Activated naive CD8-positive, alpha-beta T cell treated with anti-CD3 and anti-CD28 coated beads, Interleukin-2, amount 50 U/mL, for 24 hours (primary cell): ENCODE measurements around the gene RTF2.

Experiments used
- ATAC-seq: fragments of 150-1000 bp; cut with Tn5 transposase; one replicate; pipeline ENCODE4 v1.10.0; 2021
- DNase-seq: peaks from one replicate; pipeline ENCODE4 v3.0.0; 2021
- H3K27ac Mint-ChIP-seq: one replicate; pipeline ENCODE4 v1.8.0; 2021; ENCODE audit warnings: mild to moderate bottlenecking, mixed read lengths
- H3K27me3 Mint-ChIP-seq: one replicate; pipeline ENCODE4 v1.8.0; 2021; ENCODE audit warnings: mixed read lengths
- H3K36me3 Mint-ChIP-seq: one replicate; pipeline ENCODE4 v1.8.0; 2021; ENCODE audit warnings: low read depth, mixed read lengths
- H3K4me1 Mint-ChIP-seq: one replicate; pipeline ENCODE4 v1.8.0; 2021; ENCODE audit warnings: mixed read lengths
- H3K4me3 Mint-ChIP-seq: one replicate; pipeline ENCODE4 v1.8.0; 2021; ENCODE audit warnings: mild to moderate bottlenecking, moderate library complexity, mixed read lengths
- H3K9me3 Mint-ChIP-seq: one replicate; pipeline ENCODE4 v1.8.0; 2021; ENCODE audit warnings: mixed read lengths

Gene RTF2

GRCh38 chr20:56445540-56445939 is 22.9 kb upstream of the RTF2 start:
- H3K9me3 Mint-ChIP-seq, result no peaks in the 10 kb centered on the region
- no peak for DNase-seq
- H3K36me3 Mint-ChIP-seq, result peaks cover 4% of the 10 kb centered on the region
- no peaks in the 10 kb centered on the region for H3K27me3 Mint-ChIP-seq
- no peak overlapping the region for H3K4me3 Mint-ChIP-seq
- no peak overlapping the region for H3K27ac Mint-ChIP-seq
- peaks cover 28% of the 10 kb centered on the region for H3K4me1 Mint-ChIP-seq
- ATAC-seq, result no peak

- ATAC-seq, result no peak
- Mint-ChIP-seq H3K4me1 (peaks cover 16% of the 10 kb centered on the region), H3K9me3 (no peaks in the 10 kb centered on the region), H3K36me3 (peaks cover 2% of the 10 kb centered on the region), H3K4me3 (no peak overlapping the region), H3K27me3 (no peaks in the 10 kb centered on the region), H3K27ac (no peak overlapping the region)
- DNase-seq, result no peak
These were observed 21.2 kb upstream of the RTF2 start for GRCh38 chr20:56447227-56447626.

GRCh38 chr20:56449459-56449858 is 19.0 kb upstream of the RTF2 start:
- DNase-seq, result no peak
- no peak for ATAC-seq
- H3K27ac Mint-ChIP-seq, result no peak overlapping the region
- no peaks in the 10 kb centered on the region for H3K27me3 Mint-ChIP-seq
- H3K9me3 Mint-ChIP-seq, result no peaks in the 10 kb centered on the region
- peaks cover 21% of the 10 kb centered on the region for H3K4me1 Mint-ChIP-seq
- peaks cover 2% of the 10 kb centered on the region for H3K36me3 Mint-ChIP-seq
- no peak overlapping the region for H3K4me3 Mint-ChIP-seq

- Mint-ChIP-seq H3K4me1 (peaks cover 37% of the 10 kb centered on the region), H3K36me3 (peaks cover 2% of the 10 kb centered on the region), H3K27me3 (no peaks in the 10 kb centered on the region), H3K27ac (no peak overlapping the region), H3K4me3 (no peak overlapping the region), H3K9me3 (no peaks in the 10 kb centered on the region)
- DNase-seq (no peak), ATAC-seq (no peak)
These were observed 17.2 kb upstream of the RTF2 start for GRCh38 chr20:56451056-56451765.

- DNase-seq, result no peak
- H3K36me3 Mint-ChIP-seq, result peaks cover 2% of the 10 kb centered on the region
- H3K9me3 Mint-ChIP-seq, result no peaks in the 10 kb centered on the region
- H3K4me1 Mint-ChIP-seq, result peaks cover 36% of the 10 kb centered on the region
- no peaks in the 10 kb centered on the region for H3K27me3 Mint-ChIP-seq
- H3K4me3 Mint-ChIP-seq, result no peak overlapping the region
- peak overlapping the region; percentile 87 for H3K27ac Mint-ChIP-seq
- ATAC-seq, result no peak
These were observed 15.1 kb upstream of the RTF2 start for GRCh38 chr20:56453352-56453751.

- peak; percentile 95 for ATAC-seq
- no peak for DNase-seq
- peaks cover 3% of the 10 kb centered on the region for H3K36me3 Mint-ChIP-seq
These were observed 13.7 kb upstream of the RTF2 start for GRCh38 chr20:56454754-56455153.

GRCh38 chr20:56458206-56458821 is 10.1 kb upstream of the RTF2 start:
- peaks cover 3% of the 10 kb centered on the region for H3K36me3 Mint-ChIP-seq
- H3K9me3 Mint-ChIP-seq, result no peaks in the 10 kb centered on the region
- H3K27me3 Mint-ChIP-seq, result no peaks in the 10 kb centered on the region
- no peak overlapping the region for H3K4me3 Mint-ChIP-seq
- no peak for DNase-seq
- H3K27ac Mint-ChIP-seq, result no peak overlapping the region
- no peak for ATAC-seq
- H3K4me1 Mint-ChIP-seq, result peaks cover 55% of the 10 kb centered on the region

More at GRCh38 chr20:56454754-56455153, 13.7 kb upstream of the RTF2 start:
- Mint-ChIP-seq H3K4me1 (peaks cover 36% of the 10 kb centered on the region), H3K4me3 (peak overlapping the region; percentile 25), H3K27ac (peak overlapping the region; percentile 87), H3K9me3 (no peaks in the 10 kb centered on the region), H3K27me3 (no peaks in the 10 kb centered on the region)

- H3K27ac Mint-ChIP-seq, result peak overlapping the region; percentile 69
- no peak for DNase-seq
These were observed 8.0 kb upstream of the RTF2 start for GRCh38 chr20:56460459-56460858.

GRCh38 chr20:56461576-56461975 is 6.9 kb upstream of the RTF2 start:
- Mint-ChIP-seq H3K27me3 (no peaks in the 10 kb centered on the region), H3K4me1 (peaks cover 46% of the 10 kb centered on the region), H3K9me3 (no peaks in the 10 kb centered on the region), H3K36me3 (peaks cover 3% of the 10 kb centered on the region), H3K4me3 (no peak overlapping the region), H3K27ac (no peak overlapping the region)
- ATAC-seq (no peak), DNase-seq (no peak)

More at GRCh38 chr20:56460459-56460858, 8.0 kb upstream of the RTF2 start:
- H3K36me3 Mint-ChIP-seq, result peaks cover 3% of the 10 kb centered on the region
- H3K27me3 Mint-ChIP-seq, result no peaks in the 10 kb centered on the region
- peaks cover 47% of the 10 kb centered on the region for H3K4me1 Mint-ChIP-seq
- ATAC-seq, result peak; percentile 59
- H3K9me3 Mint-ChIP-seq, result no peaks in the 10 kb centered on the region
- no peak overlapping the region for H3K4me3 Mint-ChIP-seq

- DNase-seq (no peak), ATAC-seq (no peak)
- Mint-ChIP-seq H3K4me1 (peaks cover 53% of the 10 kb centered on the region), H3K27ac (peak overlapping the region; percentile 11), H3K36me3 (peaks cover 3% of the 10 kb centered on the region), H3K9me3 (no peaks in the 10 kb centered on the region), H3K4me3 (peak overlapping the region; percentile 4), H3K27me3 (no peaks in the 10 kb centered on the region)
These were observed 5.0 kb upstream of the RTF2 start for GRCh38 chr20:56463428-56463827.

GRCh38 chr20:56465997-56466396 is 2.4 kb upstream of the RTF2 start:
- Mint-ChIP-seq H3K9me3 (no peaks in the 10 kb centered on the region), H3K27ac (no peak overlapping the region), H3K27me3 (no peaks in the 10 kb centered on the region), H3K36me3 (no peaks in the 10 kb centered on the region), H3K4me3 (no peak overlapping the region), H3K4me1 (peaks cover 60% of the 10 kb centered on the region)
- no peak for ATAC-seq
- DNase-seq, result no peak

- no peaks in the 10 kb centered on the region for H3K36me3 Mint-ChIP-seq
- peaks cover 49% of the 10 kb centered on the region for H3K4me1 Mint-ChIP-seq
- ATAC-seq (no peak), DNase-seq (no peak)
- no peaks in the 10 kb centered on the region for H3K9me3 Mint-ChIP-seq
- H3K27me3 Mint-ChIP-seq, result no peaks in the 10 kb centered on the region
- H3K4me3 Mint-ChIP-seq, result peak overlapping the region; percentile 99
- peak overlapping the region; percentile 93 for H3K27ac Mint-ChIP-seq
These were observed 485 bp upstream of the RTF2 start for GRCh38 chr20:56467968-56468315.

GRCh38 chr20:56469077-56469449 is 636 bp downstream of the RTF2 start:
- H3K4me3 Mint-ChIP-seq, result peak overlapping the region; percentile 99
- no peaks in the 10 kb centered on the region for H3K27me3 Mint-ChIP-seq
- DNase-seq (no peak), ATAC-seq (no peak)
- peaks cover 38% of the 10 kb centered on the region for H3K4me1 Mint-ChIP-seq
- no peaks in the 10 kb centered on the region for H3K9me3 Mint-ChIP-seq
- peaks cover 6% of the 10 kb centered on the region for H3K36me3 Mint-ChIP-seq
- peak overlapping the region; percentile 93 for H3K27ac Mint-ChIP-seq

GRCh38 chr20:56483970-56484369 is 15.5 kb downstream of the RTF2 start:
- no peak for ATAC-seq
- H3K4me3 Mint-ChIP-seq, result peak overlapping the region; percentile 40

GRCh38 chr20:56487216-56487615 is 18.8 kb downstream of the RTF2 start:
- Mint-ChIP-seq H3K27ac (no peak overlapping the region), H3K27me3 (no peaks in the 10 kb centered on the region), H3K4me3 (no peak overlapping the region), H3K36me3 (peaks cover 57% of the 10 kb centered on the region), H3K4me1 (peaks cover 21% of the 10 kb centered on the region), H3K9me3 (no peaks in the 10 kb centered on the region)
- no peak for ATAC-seq
- no peak for DNase-seq

More at GRCh38 chr20:56483970-56484369, 15.5 kb downstream of the RTF2 start:
- Mint-ChIP-seq H3K9me3 (no peaks in the 10 kb centered on the region), H3K27ac (peak overlapping the region; percentile 55), H3K27me3 (no peaks in the 10 kb centered on the region), H3K36me3 (peaks cover 70% of the 10 kb centered on the region), H3K4me1 (peaks cover 21% of the 10 kb centered on the region)
- no peak for DNase-seq
